BE2C (cell line): ENCODE measurements around the gene GZMM.

Source experiments
- DNase-seq: peaks from one replicate; pipeline ENCODE4 v3.0.0-alpha.2; 2020
- H3K27me3 ChIP-seq: fragments of 250-450 bp; sonication (Bioruptor Pico); 2 replicates; pipeline ENCODE4 v1.5.1; 2020; ENCODE audit warnings: mild to moderate bottlenecking
- H3K36me3 ChIP-seq: fragments of 250-450 bp; sonication (Bioruptor Pico); 2 replicates; pipeline ENCODE4 v1.5.1; 2020; ENCODE audit warnings: mild to moderate bottlenecking
- H3K4me1 ChIP-seq: fragments of 250-450 bp; sonication (Bioruptor Pico); 2 replicates; pipeline ENCODE4 v1.5.1; 2020
- H3K4me3 ChIP-seq: 2 replicates; pipeline ENCODE4 v1.5.1; 2011; ENCODE audit warnings: low read depth, low read length
- H3K9me3 ChIP-seq: fragments of 250-450 bp; sonication (Bioruptor Pico); 2 replicates; pipeline ENCODE4 v1.5.1; 2020
- TF ChIP-seq, protein P1 (sequence below): IDR thresholded peaks from 2 replicates; pipeline ENCODE4 v1.5.1; 2012; ENCODE audit warnings: mild to moderate bottlenecking, low read depth, low read length

The GZMM gene

DNA sequence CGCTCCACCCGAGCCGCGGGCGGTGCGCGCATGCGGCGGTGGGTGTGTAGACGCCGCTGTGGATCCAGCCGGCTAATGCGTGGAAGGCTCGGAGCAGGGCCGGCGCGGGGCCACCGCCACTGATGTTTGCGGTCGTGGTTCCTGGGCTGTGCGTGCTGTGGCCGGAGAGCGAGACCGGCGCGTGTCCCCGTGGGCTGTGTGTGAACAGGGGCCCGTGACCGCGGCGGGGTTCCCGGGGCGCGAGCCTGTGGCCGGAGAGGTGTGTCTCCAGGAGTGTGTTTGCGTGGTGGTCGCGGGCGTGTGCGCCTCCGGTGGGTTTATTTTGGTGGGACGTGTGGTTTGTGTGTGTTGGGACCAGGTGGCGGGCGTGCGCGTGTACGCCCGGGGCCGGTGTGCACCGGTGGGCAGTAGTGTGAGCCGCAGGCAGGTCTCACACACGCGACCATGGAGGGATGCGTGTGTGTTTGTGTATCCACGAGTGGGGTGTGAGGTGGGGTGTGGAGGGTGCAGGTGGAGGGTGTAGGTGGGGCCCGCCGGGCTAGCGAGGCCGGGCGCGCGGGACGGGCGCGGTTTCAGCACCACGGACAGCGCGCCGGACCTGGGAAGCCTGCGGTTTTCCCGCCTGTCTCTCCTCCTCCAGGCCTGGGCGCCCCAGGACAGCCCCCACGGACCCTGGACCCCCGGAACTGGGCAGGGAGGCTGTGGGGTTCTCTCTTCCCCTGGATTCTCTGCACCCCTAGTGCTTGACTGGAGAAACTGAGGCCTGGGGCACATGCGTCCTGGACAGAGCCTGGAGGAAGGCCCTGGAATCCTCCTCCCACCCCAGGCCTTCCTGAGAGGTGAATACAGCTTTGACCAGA is 47.5 kb downstream of the GZMM start:
- TF ChIP-seq, protein P1, sequence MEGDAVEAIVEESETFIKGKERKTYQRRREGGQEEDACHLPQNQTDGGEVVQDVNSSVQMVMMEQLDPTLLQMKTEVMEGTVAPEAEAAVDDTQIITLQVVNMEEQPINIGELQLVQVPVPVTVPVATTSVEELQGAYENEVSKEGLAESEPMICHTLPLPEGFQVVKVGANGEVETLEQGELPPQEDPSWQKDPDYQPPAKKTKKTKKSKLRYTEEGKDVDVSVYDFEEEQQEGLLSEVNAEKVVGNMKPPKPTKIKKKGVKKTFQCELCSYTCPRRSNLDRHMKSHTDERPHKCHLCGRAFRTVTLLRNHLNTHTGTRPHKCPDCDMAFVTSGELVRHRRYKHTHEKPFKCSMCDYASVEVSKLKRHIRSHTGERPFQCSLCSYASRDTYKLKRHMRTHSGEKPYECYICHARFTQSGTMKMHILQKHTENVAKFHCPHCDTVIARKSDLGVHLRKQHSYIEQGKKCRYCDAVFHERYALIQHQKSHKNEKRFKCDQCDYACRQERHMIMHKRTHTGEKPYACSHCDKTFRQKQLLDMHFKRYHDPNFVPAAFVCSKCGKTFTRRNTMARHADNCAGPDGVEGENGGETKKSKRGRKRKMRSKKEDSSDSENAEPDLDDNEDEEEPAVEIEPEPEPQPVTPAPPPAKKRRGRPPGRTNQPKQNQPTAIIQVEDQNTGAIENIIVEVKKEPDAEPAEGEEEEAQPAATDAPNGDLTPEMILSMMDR: no peak
- DNase-seq: no peak
- Histone ChIP-seq H3K9me3 (no peaks in the 10 kb centered on the region), H3K4me3 (no peak overlapping the region), H3K27me3 (no peaks in the 10 kb centered on the region), H3K36me3 (no peaks in the 10 kb centered on the region), H3K4me1 (peaks cover 12% of the 10 kb centered on the region)

DNA sequence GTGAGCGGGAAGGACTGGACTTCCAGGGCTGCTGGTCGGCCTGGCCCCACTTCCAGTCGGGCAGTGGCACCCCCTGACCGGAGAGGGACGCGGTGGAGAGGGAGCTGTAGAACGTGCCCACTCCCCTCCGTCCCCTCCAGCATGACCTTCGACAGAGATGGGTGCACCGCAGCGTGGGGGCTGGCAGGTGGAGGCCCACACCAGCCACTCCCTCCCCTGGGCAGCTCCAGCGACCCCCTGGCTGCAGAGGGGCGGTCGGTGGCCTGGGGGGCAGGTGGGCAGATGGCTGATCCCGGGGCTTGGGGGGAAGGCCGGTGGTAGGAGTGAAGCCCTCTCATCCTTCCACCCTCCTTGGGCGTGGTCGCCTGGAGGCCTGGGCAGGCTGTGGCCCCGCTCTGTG is 48.2 kb downstream of the GZMM start:
- H3K4me1 ChIP-seq: peaks cover 12% of the 10 kb centered on the region
- no peak for DNase-seq
- no peaks in the 10 kb centered on the region for H3K36me3 ChIP-seq
- no peaks in the 10 kb centered on the region for H3K9me3 ChIP-seq
- H3K4me3 ChIP-seq: no peak overlapping the region
- TF ChIP-seq, protein P1: no peak
- no peaks in the 10 kb centered on the region for H3K27me3 ChIP-seq

DNA sequence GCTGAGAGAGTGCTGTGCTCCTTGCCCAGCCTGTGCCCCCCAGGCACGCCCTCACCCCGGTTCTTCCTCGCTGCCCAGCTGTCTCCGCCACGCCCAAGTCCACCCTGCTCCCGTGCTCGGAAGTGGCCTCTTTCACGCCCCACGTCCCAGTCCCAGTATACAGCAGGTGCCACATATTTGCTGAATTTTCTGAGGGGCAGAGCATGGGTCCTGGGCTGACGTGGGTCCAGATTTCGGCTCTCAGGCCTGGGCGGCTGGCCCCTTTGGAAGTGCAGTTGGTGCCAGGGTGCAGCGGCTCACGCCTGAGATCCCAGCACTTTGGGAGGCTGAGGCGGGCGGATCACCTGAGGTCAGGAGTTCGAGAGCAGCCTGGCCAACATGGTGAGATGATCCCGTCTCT is 49.2 kb downstream of the GZMM start:
- no peak for DNase-seq
- peaks cover 12% of the 10 kb centered on the region for H3K4me1 ChIP-seq
- H3K9me3 ChIP-seq: no peaks in the 10 kb centered on the region
- no peaks in the 10 kb centered on the region for H3K27me3 ChIP-seq
- H3K4me3 ChIP-seq: no peak overlapping the region
- H3K36me3 ChIP-seq: no peaks in the 10 kb centered on the region
- TF ChIP-seq, protein P1: no peak

DNA sequence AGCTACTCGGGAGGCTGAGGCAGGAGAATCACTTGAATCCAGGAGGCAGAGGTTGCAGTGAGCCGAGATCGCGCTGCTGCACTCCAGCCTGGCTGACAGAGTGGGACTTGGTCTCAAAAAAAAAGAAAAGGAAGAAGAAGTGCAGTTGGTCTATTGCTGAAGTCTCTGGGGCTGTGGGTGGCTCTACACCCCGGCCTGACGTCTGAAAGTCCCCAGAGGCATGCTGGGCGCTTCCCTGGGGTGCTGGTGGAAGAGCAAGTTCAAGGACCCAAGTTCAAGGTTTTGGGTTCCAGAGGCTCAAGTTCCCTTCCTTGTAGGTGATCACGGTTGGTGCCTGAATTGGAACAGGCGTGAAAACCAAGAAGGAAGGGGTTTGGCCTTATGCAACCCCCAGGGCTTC is 49.7 kb downstream of the GZMM start:
- DNase-seq: no peak
- no peaks in the 10 kb centered on the region for H3K36me3 ChIP-seq
- TF ChIP-seq, protein P1: no peak
- peaks cover 9% of the 10 kb centered on the region for H3K4me1 ChIP-seq
- H3K4me3 ChIP-seq: no peak overlapping the region
- H3K27me3 ChIP-seq: no peaks in the 10 kb centered on the region
- no peaks in the 10 kb centered on the region for H3K9me3 ChIP-seq

DNA sequence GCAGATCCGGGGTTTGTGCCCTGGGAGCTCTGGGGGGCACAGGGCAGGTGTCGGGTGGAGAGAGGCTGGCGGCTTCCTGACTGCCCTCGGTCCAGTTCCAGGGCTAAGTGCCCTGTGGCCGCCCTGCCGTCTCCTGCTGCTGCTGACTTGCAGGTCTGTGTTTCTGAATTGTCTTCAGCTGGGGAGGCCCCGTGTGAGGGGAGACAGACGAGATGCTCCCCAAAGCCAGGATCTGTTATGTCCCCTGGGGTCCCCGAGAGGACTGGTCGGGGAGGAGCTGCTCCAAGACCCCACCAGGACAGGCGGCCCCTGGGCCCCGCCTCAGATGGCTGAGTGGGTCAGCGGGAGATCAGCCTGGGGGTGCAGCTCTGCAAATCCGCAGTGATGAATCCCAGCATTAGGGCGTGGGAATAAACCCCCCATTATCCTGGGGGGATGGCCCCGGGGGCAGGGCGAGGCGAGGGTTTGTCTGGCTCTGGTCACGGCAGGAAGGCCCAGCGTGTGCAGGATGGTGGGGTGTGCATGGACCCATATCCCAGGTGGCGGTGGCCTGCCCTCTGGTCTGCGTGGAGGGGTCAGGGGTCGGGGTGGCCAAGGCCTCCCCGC is 50.5 kb downstream of the GZMM start:
- Histone ChIP-seq H3K27me3 (no peaks in the 10 kb centered on the region), H3K36me3 (no peaks in the 10 kb centered on the region), H3K4me1 (peaks cover under 1% of the 10 kb centered on the region), H3K9me3 (no peaks in the 10 kb centered on the region), H3K4me3 (no peak overlapping the region)
- TF ChIP-seq, protein P1: no peak
- no peak for DNase-seq
